ENCODE measurements around the gene NEURL1B.
"Not testable (repeated sequence)": the region's sequence is repeated elsewhere in the genome, so short reads cannot be mapped to it uniquely, and the experiment has no call there.

Gene NEURL1B

DNA sequence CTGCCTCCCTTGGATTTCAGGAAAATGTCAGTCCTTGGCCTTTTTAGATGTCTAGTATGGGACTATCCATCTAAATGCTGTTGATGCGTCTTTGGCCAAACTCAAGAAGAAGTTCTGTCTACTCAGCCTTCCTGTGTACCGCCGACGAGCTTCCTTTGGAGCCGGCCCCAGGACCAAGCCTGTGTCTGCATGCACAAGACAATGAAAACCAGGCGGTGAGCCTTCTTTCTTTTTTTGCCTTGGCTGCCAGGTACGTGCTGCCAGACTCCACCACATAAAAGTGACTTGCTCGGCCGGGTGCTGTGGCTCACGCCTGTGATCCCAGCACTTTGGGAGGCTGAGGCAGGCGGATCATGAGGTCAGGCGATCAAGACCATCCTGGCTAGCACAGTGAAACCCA lies 6.0 kb upstream of the NEURL1B start:
- DNase-seq: no peak

DNA sequence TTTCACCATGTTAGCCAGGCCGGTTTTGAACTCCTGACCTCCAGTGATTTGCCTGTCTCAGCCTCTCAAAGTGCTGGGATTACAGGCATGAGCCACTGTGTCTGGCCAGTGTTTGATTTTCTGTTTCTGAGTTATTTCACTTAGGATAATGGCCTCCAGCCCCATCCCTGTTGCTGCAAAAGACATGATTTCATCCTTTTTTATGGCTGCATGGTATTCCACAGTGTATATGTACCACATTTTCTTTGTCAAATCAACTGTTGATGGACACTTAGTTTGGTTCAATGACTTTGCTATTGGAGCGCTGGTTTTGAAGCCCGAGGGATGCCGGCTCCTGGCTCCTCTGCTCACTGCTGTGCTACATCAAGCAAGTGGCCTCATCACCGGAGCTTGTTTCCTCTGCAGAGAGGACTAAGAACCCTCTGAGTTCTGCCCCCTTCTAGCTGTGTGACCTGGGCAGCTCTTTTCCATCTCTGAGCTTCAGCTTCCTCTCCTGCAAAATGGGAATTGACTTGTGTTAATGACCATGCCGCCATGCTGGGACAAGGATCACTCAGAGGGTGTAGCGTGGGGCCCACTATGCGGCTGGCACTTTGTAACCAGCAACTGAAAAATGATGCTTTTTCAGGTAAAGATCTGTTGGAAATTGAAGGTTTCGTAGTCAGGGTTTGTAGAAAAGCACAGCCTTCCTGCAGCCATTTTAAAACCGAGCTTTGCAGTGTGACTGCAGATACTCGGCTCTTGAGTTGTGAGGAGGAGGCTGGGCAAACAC lies 4.6 kb upstream of the NEURL1B start:
- DNase-seq: no peak

GRCh38 chr5:172637110-172637580 lies 3.9 kb upstream of the NEURL1B start:
- DNase-seq: no peak

GRCh38 chr5:172637740-172638139 lies 3.3 kb upstream of the NEURL1B start:
- DNase-seq: no peak

DNA sequence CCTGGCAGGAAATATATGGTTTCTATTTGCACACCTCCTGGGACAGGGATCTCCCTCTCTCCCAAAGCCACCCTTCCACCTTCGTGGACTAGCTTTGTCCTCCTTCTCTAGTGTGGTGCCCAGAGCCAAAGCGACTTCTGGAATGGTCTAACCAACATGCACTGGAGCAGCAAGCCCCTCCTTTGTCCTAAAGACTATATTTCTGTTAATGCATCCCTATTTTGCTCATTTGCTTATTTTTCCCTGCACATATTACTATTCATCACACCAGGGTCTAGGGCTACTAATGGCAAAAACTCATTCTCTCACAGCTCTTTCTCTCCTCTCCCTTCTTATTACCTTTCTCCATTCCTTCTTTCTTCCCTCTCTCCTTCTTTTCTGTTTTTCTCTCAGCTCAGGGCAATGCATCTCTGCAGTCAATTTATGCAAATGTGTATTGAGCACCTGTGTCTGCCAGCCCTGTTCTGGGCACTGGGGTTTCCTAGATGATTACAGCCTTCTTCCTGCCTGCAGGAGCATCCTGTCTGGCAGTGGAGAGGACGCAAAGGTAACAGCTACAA lies 2.8 kb upstream of the NEURL1B start:
- DNase-seq: no peak

- DNase-seq: no peak
Measured at GRCh38 chr5:172640139-172640538, 924 bp upstream of the NEURL1B start.

DNA sequence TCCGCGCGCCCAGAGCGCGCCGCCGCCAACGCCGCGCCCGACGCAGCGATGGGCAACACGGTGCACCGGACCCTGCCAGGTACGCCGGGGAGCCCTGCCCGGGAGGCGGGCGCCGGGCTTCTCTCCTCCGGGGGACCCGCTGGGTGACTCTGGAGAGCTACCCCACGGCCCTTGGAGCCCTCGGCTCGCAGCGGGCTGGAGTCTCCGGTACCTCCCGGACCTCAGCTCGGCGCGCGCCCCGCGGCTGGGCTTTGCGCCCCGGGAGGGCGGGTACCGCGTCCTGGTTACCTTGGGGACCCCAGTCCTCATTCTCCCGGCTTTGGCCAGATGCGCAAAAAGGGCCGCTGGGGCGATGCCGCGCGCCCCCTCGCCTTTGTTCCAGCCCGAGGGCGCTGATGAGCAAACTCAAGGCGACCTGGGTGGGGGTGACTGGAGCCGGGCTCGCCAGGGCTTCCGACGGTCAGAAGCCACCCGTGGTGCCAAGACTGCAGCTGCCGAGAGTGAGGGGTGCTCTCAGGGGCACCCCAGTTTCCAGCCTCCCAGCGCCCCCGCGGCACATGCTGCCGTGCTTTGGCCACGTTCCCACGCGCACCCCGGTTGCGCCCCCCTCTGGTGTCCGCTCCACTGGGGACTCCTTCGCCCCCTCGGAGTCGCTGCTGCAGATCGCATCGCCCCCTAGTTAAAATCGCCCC lies 442 bp downstream of the NEURL1B start:
- DNase-seq: peak; percentile 15

- peak; percentile 9 for DNase-seq
Measured at GRCh38 chr5:172642051-172642409, 967 bp downstream of the NEURL1B start.

DNA sequence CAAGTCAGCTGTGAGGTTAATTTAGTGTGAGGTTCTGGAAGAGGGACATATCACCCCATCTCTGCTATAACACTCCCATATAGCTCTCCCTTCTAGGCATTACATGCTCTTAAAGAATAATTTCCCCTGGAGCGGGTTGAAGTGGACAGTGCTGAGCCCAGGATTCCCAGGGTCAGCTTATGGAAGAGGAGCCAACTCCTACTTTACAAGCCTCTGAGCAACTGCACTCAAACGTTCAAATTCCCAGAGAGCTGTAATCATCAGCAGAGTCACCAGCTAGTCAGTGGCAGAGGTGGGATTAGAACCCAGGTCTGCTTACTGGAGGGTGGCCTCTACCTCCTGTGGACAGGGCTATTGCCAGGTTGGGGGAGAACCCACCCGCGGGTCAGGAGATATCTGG lies 1.4 kb downstream of the NEURL1B start:
- no peak for DNase-seq

- no peak for DNase-seq
Measured at GRCh38 chr5:172642926-172643871, 2.1 kb downstream of the NEURL1B start.

DNA sequence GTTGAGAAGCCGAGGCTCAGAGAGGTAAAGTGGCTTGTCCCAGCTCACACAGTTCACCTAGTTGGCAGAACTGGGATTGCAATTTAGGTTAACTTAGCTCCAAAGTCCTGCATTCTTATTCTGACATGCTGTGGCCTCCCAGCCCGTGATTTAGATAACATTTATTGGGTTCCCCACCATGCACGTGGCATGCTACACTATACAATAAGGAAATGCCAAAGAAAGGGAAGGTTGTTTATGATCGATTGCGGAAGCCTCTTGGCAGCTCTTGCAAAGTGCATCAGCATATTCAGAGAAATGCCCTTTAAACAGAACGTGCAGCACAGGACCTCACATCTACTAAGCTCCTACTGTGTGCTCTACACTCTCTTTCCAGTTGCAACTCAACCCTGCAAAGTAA lies 3.2 kb downstream of the NEURL1B start:
- DNase-seq: no peak

GRCh38 chr5:172644711-172645110 lies 3.6 kb downstream of the NEURL1B start:
- DNase-seq: no peak

DNA sequence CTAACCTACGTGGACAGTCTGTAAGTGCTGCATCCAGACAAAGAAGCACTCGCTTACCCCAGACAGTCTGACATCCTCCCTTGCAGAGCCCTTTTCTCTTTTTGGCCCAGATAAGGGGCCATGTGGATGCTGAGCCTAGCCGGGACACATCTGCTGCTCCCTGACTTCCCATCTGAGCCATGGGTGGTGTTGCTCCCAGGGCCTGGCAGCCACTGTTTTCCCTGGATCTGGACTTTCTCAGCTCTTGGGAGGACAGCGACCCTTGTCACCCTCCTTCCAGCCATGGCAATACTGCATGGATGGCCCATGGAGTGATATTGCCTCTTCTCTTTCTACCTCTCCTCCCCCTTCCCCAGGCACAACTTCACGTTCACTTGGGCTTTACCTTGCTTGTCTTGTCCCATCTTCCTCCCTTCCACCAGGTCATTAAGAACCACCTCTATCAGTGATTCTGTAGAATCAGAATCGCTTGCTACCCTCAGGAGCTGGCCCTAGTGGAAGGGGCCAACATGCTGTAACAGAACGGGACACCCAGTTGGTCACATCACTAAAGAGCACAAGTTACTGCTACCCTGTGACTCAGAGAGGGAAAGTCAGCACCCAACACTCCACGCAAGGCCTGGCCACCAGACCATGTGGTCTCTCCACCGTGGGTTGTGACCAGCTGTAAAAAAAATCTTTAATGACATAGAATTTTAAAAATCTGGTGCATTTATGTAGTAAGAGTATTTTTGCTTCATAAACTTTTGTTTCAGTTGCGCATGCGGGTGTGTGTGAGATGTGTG lies 4.4 kb downstream of the NEURL1B start:
- DNase-seq: no peak

DNA sequence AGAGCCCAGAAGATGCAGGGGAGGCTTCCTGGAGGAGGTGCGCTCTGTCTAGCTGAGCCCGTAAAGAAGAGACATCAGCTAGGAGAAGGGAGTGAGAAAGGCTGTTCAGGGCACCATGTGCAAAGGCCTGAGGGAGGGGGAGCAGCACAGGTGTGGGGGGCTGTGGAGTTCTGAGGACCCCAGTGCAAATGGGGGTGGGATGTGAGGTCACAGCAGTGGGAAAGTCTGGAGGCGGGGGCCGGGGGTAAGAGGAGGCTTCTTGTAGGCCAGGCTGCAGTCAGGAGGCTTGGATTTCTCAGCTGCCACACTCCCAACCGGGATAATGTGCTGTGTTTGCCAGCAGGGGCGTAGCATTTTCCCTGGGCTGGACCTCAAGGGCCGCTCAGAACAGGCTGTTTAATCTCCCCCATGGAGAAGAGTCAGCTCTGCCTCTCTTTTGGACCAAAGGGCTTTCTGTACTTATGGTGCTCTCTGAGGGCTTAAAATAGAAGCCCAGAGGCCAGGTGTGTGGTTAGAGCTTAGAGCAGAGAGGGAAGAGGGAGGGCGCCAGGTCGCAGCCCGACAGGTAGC lies 5.7 kb downstream of the NEURL1B start:
- no peak for DNase-seq

- DNase-seq: no peak
Measured at GRCh38 chr5:172647352-172648012, 6.4 kb downstream of the NEURL1B start.

- DNase-seq: no peak
Measured at GRCh38 chr5:172648013-172648381, 6.9 kb downstream of the NEURL1B start.

DNA sequence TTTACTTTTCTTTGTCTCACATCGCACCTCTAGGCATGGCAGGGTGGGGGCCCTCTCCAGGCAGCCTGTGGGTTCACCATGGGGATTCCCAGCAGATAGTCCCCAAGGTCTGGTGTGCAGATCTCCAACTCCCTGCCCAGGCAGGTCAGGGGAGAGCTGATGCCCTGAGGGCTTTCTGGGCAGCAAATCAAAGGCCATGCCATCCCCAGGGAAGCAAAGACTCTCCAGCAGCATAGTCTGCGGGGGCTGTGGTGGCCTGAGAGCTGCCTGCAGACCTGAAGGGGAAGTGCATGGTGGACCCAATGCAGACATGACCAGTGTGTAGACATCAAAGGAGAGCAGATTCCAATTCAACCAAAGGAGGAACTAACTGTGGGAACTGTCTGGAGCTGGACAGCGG lies 7.7 kb downstream of the NEURL1B start:
- no peak for DNase-seq

GRCh38 chr5:172656496-172656895 lies 15.4 kb downstream of the NEURL1B start:
- not testable (repeated sequence) for DNase-seq

- not testable (repeated sequence) for DNase-seq
Measured at GRCh38 chr5:172657524-172658233, 16.6 kb downstream of the NEURL1B start.

DNA sequence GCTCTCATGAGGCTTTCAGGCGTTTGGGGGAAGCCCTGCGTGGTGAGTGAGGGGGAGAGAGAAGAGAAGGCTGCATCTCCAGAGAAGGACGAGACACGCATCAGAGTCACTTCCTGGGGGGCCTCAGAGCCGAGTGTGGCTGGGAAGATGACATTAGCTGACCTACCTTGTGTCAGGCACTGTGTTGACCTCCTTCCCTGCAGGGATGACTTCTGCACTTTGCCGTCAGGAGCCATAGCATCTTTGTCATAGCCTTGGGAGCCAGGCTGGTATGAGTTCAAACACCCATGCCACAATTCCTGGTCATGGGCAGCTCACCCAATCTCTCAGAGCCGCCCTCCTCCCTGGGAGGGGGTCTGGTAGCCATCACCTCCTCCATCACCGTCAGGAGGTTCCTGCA lies 17.3 kb downstream of the NEURL1B start:
- DNase-seq: no peak

Data from fibroblast of skin of back (primary cell).